K562 (cell line): ENCODE measurements around the gene FAR1.

Experiments
- CBX2 ChIP-seq: fragments of 200-600 bp; sonication (generic); IDR thresholded peaks from one replicate; pipeline ENCODE4 v1.6.1; 2012; ENCODE audit warnings: mild to moderate bottlenecking, low read length, inconsistent platforms; ENCODE audit not compliant: insufficient read depth, poor library complexity, severe bottlenecking
- CTCF ChIP-seq, 3 experiments: IDR thresholded peaks in 2 of 3; conservative IDR thresholded peaks in 1 of 3; 2 replicates each; pipeline ENCODE4 v1.5.1; 2011 to 2012; ENCODE audit warnings: low read length in 3 of 3, mild to moderate bottlenecking in 3 of 3, control low read depth in 2 of 3, improper control_type of control experiment in 1 of 3, inconsistent platforms in 1 of 3, low read depth in 1 of 3, mixed read lengths in 1 of 3, moderate library complexity in 1 of 3; ENCODE audit not compliant: insufficient read depth in 2 of 3
- EP300 ChIP-seq: IDR thresholded peaks from 2 replicates; pipeline ENCODE4 v1.6.1; 2012; ENCODE audit warnings: low read length, improper control_type of control experiment
- MAFK ChIP-seq: IDR thresholded peaks from 2 replicates; pipeline ENCODE4 v1.6.1; 2011; ENCODE audit warnings: low read length, improper control_type of control experiment
- NR2C2 ChIP-seq, 2 experiments: fragments of 200-800 bp in 1 of 2; sonication (Bioruptor generic) in 1 of 2; sonication (generic) in 1 of 2; formaldehyde crosslinking in 1 of 2; IDR thresholded peaks; 2 replicates each; pipeline versions ENCODE4 v1.6.1 to v1.8.0; 2016 to 2022; ENCODE audit warnings: mild to moderate bottlenecking in 1 of 2, missing compliant biosample characterization in 1 of 2, missing genetic modification characterization in 1 of 2, missing genetic modification reagents in 1 of 2
- ZNF24 ChIP-seq: fragments of 450-650 bp; IDR thresholded peaks from 2 replicates; pipeline ENCODE4 v1.6.1; 2016
- ZNF740 ChIP-seq, 3 experiments: fragments of 200-800 bp in 1 of 3; sonication (Bioruptor generic) in 1 of 3; sonication (generic) in 1 of 3; formaldehyde crosslinking in 1 of 3; IDR thresholded peaks; 2 replicates each; pipeline versions ENCODE4 v1.6.1 to v1.8.0; 2016 to 2022; ENCODE audit warnings: mild to moderate bottlenecking in 2 of 3, missing compliant biosample characterization in 2 of 3, missing genetic modification characterization in 2 of 3, missing genetic modification reagents in 1 of 3
- TF ChIP-seq, protein P1 (sequence below): sonication (generic); formaldehyde crosslinking; IDR thresholded peaks from 2 replicates; pipeline ENCODE4 v1.8.0; 2022; ENCODE audit warnings: mild to moderate bottlenecking, low read depth, missing genetic modification reagents

- TF ChIP-seq MAFK (no peak), EP300 (no peak), NR2C2 (CRISPR knock-in tag; IDR thresholded peaks at IDR 0.05) (no peak), NR2C2 (tag; IDR thresholded peaks at IDR 0.05) (no peak), ZNF740 (CRISPR knock-in tag; IDR thresholded peaks at IDR 0.05) (no peak), ZNF740 (tag; IDR thresholded peaks at IDR 0.05) (no peak), CBX2 (no peak), ZNF24 (no peak), CTCF (IDR thresholded peaks at IDR 0.05 in 2 of 3, conservative IDR thresholded peaks at IDR 0.05 in 1 of 3; ENCODE audit: insufficient read depth in 2 of 3, low read depth in 1 of 3, low read length in 3 of 3) (no peak)
- TF ChIP-seq, protein P1, sequence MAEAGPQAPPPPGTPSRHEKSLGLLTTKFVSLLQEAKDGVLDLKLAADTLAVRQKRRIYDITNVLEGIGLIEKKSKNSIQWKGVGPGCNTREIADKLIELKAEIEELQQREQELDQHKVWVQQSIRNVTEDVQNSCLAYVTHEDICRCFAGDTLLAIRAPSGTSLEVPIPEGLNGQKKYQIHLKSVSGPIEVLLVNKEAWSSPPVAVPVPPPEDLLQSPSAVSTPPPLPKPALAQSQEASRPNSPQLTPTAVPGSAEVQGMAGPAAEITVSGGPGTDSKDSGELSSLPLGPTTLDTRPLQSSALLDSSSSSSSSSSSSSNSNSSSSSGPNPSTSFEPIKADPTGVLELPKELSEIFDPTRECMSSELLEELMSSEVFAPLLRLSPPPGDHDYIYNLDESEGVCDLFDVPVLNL (CRISPR knock-in tag), result no peak
Measured at GRCh38 chr11:13777341-13777985, 109.0 kb downstream of the FAR1 start.
